ENCODE results near the gene RREB1.

- no peak for TF ChIP-seq CTCF (IDR thresholded peaks at IDR 0.05; ENCODE audit: insufficient read depth, low read depth, low read length)
- no peak for TF ChIP-seq EZH2 (IDR thresholded peaks at IDR 0.05; ENCODE audit: insufficient read depth, low read length)
These were observed 34.6 kb downstream of the RREB1 start for GRCh38 chr6:7142228-7142801.
